ENCODE results near the gene RPL35. TPM values are rescaled to one million over a fixed set of nuclear protein-coding genes. Genes with fewer than 3 reads are reported as not detected.

RPL35 gene
- total RNA-seq, 4 donors from 2014 or later, result 1,125 to 3,077 (median 1,901) TPM

DNA sequence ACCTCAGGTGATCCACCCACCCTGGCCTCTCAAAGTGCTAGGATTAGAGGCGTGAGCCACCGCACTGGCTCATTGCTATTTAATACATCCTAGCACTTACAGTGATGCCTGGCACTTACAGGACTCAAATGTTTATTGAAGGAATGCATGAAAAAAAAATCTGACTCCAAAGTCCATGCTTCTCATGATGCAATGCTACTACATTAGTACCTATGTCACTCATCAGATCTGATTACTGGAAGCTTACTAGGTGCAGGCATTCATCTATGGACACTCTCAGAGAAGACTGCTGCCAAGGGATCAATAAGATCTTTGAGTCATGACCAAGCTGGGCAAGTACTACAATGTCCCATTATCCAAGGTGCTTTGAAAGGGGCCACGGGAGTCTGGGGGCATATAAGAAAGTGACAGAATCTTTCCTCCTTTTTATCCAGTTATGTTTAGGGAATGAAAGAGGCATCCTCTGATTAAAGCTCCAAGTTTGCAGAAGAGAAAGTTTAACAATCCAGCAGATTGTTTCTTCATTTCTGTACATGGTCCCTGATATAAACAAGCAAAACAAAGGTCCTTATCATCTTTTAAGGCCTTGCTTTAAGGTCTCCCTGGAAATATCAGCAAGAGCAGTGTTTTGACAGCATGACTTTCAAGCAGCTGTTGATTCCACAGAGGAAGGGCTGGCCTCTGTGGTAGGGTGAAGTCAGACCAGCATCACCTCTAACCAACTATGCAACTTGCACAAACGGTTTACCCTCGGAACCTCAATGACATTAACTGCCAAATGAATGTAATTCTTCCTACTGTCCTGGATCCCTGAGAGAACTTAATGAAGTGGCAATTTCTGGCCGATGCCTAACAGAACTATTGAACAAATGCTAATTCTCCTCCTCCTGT lies 36.1 kb upstream of the RPL35 start:
- Histone ChIP-seq H3K27ac (replicated peaks in 1 of 4) (no peak overlapping the region), H3K4me1 (peaks cover 0 to 5% (median 0%) of the 10 kb centered on the region in 4 donors), H3K36me3 (peaks cover 40 to 91% (median 71%) of the 10 kb centered on the region in 4 donors), H3K4me3 (no peak overlapping the region), H3K9me3 (no peaks in the 10 kb centered on the region), H3K27me3 (no peaks in the 10 kb centered on the region)
- WGBS, result 90% methylated on average over 6 of the region's 6 CpGs
- DNase-seq (ENCODE audit: extremely low spot score), result no peak
- intact Hi-C loops (cut with DNase I), result no loop called here
- TF ChIP-seq, protein P1, sequence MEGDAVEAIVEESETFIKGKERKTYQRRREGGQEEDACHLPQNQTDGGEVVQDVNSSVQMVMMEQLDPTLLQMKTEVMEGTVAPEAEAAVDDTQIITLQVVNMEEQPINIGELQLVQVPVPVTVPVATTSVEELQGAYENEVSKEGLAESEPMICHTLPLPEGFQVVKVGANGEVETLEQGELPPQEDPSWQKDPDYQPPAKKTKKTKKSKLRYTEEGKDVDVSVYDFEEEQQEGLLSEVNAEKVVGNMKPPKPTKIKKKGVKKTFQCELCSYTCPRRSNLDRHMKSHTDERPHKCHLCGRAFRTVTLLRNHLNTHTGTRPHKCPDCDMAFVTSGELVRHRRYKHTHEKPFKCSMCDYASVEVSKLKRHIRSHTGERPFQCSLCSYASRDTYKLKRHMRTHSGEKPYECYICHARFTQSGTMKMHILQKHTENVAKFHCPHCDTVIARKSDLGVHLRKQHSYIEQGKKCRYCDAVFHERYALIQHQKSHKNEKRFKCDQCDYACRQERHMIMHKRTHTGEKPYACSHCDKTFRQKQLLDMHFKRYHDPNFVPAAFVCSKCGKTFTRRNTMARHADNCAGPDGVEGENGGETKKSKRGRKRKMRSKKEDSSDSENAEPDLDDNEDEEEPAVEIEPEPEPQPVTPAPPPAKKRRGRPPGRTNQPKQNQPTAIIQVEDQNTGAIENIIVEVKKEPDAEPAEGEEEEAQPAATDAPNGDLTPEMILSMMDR (IDR thresholded peaks at IDR 0.05), result no peak
- TF ChIP-seq POLR2A (IDR thresholded peaks at IDR 0.05; ENCODE audit: low read depth), result no peak
- TF ChIP-seq EP300 (IDR thresholded peaks at IDR 0.05), result no peak
- TF ChIP-seq POLR2AphosphoS5 (IDR thresholded peaks at IDR 0.05), result no peak

DNA sequence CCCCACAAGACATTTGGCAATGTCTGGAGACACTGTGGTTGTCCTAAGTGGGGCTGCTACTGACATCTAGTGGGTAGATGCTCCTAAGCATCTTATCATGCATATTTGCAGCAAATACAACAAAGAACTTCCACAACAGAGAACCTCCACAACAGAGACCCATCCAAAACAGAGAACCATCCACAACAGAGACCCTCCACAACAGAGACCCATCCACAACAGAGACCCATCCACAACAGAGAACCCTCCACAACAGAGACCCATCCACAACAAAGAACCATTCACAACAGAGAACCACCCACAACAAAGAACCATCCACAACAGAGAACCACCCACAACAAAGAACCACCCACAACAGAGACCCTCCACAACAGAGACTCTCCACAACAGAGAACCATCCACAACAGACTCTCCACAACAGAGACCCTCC lies 33.0 kb upstream of the RPL35 start:
- Histone ChIP-seq H3K9me3 (no peaks in the 10 kb centered on the region), H3K27me3 (no peaks in the 10 kb centered on the region), H3K27ac (replicated peaks in 1 of 4) (no peak overlapping the region), H3K36me3 (peaks cover 56 to 97% (median 86%) of the 10 kb centered on the region in 4 donors), H3K4me3 (no peak overlapping the region), H3K4me1 (peaks cover 0 to 5% (median 0%) of the 10 kb centered on the region in 4 donors)
- intact Hi-C loops (cut with DNase I), result no loop called here
- DNase-seq (ENCODE audit: extremely low spot score), result no peak
- TF ChIP-seq, protein P1 (IDR thresholded peaks at IDR 0.05), result peak in 2 of 3 experiments; percentile 19 to 37
- no peak for TF ChIP-seq EP300 (IDR thresholded peaks at IDR 0.05)

DNA sequence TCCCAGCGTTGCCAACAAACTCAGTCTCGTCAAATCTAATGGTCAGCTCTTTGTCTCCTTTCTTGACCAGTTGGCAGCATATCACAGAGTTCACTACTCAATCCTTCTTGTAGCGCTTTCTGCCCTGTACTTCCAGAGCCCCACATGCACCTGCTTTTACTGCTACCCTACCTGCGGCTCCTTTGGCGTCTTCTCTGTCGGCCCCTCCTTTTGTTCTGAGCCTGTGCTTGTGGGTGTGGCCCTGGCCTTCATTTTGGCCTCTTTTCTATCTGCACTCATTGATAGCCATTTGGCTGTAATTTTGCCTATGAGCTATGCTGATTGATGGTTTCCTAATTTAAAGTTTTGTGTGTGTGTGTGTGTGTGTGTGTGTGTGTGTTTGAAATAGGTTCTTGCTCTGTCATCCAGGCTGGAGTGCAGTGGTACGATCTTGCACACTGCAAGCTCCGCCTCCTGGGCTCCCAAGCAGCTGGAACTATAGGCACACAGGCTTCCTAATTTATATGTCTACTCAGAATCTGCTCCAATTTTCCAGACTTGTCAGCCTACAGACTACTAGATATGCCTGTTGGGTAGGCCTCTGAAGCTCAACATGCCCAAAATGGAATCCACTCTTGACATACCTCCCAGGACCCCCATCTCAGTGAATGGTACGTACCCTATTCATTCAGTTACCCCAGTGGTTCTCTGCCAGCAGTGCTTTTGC lies 32.4 kb upstream of the RPL35 start:
- WGBS, result 82% methylated on average over 9 of the region's 9 CpGs
- Histone ChIP-seq H3K4me3 (no peak overlapping the region), H3K27ac (replicated peaks in 1 of 4) (no peak overlapping the region), H3K36me3 (peaks cover 56 to 97% (median 86%) of the 10 kb centered on the region in 4 donors), H3K27me3 (no peaks in the 10 kb centered on the region), H3K4me1 (peaks cover 0 to 5% (median 0%) of the 10 kb centered on the region in 4 donors), H3K9me3 (no peaks in the 10 kb centered on the region)
- TF ChIP-seq POLR2AphosphoS5 (IDR thresholded peaks at IDR 0.05) (no peak), POLR2A (IDR thresholded peaks at IDR 0.05; ENCODE audit: low read depth) (no peak), EP300 (IDR thresholded peaks at IDR 0.05) (no peak)
- TF ChIP-seq, protein P1 (IDR thresholded peaks at IDR 0.05), result no peak
- DNase-seq (ENCODE audit: extremely low spot score), result no peak
- intact Hi-C loops (cut with DNase I), result no loop called here

DNA sequence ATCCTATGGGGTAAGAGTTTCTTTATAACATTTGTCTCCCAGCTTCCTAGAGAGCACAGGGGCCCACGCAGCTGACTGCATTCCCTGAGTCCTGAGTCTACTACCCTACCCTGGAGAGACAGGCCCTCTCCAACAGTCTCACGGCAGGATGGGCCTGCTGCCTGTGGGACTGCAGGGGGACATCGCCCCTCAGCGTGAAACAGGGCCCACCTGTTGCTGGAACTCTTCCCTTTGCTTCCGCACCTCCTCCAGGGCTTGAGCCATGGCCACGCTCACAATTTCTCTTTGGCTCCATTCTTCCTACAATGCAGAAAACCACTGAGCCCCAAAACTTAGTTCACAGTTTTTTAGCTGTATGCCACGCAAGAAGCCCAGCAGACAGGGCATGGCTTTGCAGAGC lies 28.4 kb upstream of the RPL35 start:
- WGBS, result 88% methylated on average over 7 of the region's 7 CpGs
- H3K36me3 ChIP-seq, result peaks cover 60 to 97% (median 92%) of the 10 kb centered on the region in 4 donors
- intact Hi-C loops (cut with DNase I), result no loop called here
- H3K27ac ChIP-seq (replicated peaks in 1 of 4), result no peak overlapping the region
- no peak for DNase-seq (ENCODE audit: extremely low spot score)
- H3K4me1 ChIP-seq, result peaks cover 0 to 5% (median 0%) of the 10 kb centered on the region in 4 donors
- H3K9me3 ChIP-seq, result no peaks in the 10 kb centered on the region
- no peak overlapping the region for H3K4me3 ChIP-seq
- no peaks in the 10 kb centered on the region for H3K27me3 ChIP-seq
- TF ChIP-seq, protein P1 (IDR thresholded peaks at IDR 0.05), result no peak
